ENCODE data around the gene ALG9. TPM values are rescaled to one million over a fixed set of nuclear protein-coding genes. Genes with fewer than 3 reads are reported as not detected.

Gene ALG9
- polyA plus RNA-seq, 1 donor (not counting 4 experiments of a cell fraction or from before 2014, with no cell fraction given) = 27.2 TPM

- H3K9me3 ChIP-seq (ENCODE audit: control insufficient read depth, low read depth, low read length) = no peaks in the 10 kb centered on the region
- dilution Hi-C loops (cut with MboI; ENCODE audit: extremely low pct_ligation_motif_present, low sequenced_read_pairs) = no loop called here
- H3K9ac ChIP-seq (ENCODE audit: control insufficient read depth, extremely low read depth, insufficient read depth, low read length) = no peak overlapping the region
- H3K79me2 ChIP-seq (ENCODE audit: control insufficient read depth, insufficient read depth, low read length) = no peaks in the 10 kb centered on the region
- no peaks in the 10 kb centered on the region for H3K36me3 ChIP-seq (ENCODE audit: control insufficient read depth in 2 of 2, extremely low read depth in 1 of 2, insufficient read depth in 2 of 2, low read length in 2 of 2)
- H3K27me3 ChIP-seq (ENCODE audit: control insufficient read depth, extremely low read depth, insufficient read depth, low read length) = no peaks in the 10 kb centered on the region
- FAIRE-seq (no peak), DNase-seq (ENCODE audit: low read depth, low spot score) (no peak)
- no peaks in the 10 kb centered on the region for H3K4me1 ChIP-seq (ENCODE audit: control insufficient read depth, extremely low read depth, insufficient read depth, low read length)
- no peak overlapping the region for H2AFZ ChIP-seq (ENCODE audit: control insufficient read depth, low read length)
- no peak overlapping the region for H3K27ac ChIP-seq (ENCODE audit: control insufficient read depth, insufficient read depth, low read length)
- no peak overlapping the region for H3K4me3 ChIP-seq (ENCODE audit: control insufficient read depth in 2 of 3, extremely low read depth in 1 of 3, insufficient read depth in 2 of 3, low read depth in 1 of 3, low read length in 3 of 3)
- H3K9me1 ChIP-seq (ENCODE audit: control insufficient read depth, extremely low read depth, insufficient read depth, low read length) = no peaks in the 10 kb centered on the region
- no peak overlapping the region for H3K4me2 ChIP-seq (ENCODE audit: control insufficient read depth, extremely low read depth, insufficient read depth, low read depth, low read length)
- no peaks in the 10 kb centered on the region for H4K20me1 ChIP-seq (ENCODE audit: control insufficient read depth, extremely low read depth, insufficient read depth, low read length)
- TF ChIP-seq EZH2 (IDR thresholded peaks at IDR 0.05; ENCODE audit: low read length) = no peak
- TF ChIP-seq CTCF (optimal IDR thresholded peaks at IDR 0.05 in 1 of 3, IDR thresholded peaks at IDR 0.05 in 1 of 3, conservative IDR thresholded peaks at IDR 0.05 in 1 of 3; ENCODE audit: extremely low read depth in 1 of 3, insufficient read depth in 2 of 3, low read length in 3 of 3) = no peak
Observed at GRCh38 chr11:111826322-111826950, 44.9 kb downstream of the ALG9 start.

GRCh38 chr11:111823629-111824028 lies 47.8 kb downstream of the ALG9 start:
- TF ChIP-seq EZH2 (IDR thresholded peaks at IDR 0.05; ENCODE audit: low read length) (no peak), CTCF (optimal IDR thresholded peaks at IDR 0.05 in 1 of 3, IDR thresholded peaks at IDR 0.05 in 1 of 3, conservative IDR thresholded peaks at IDR 0.05 in 1 of 3; ENCODE audit: extremely low read depth in 1 of 3, insufficient read depth in 2 of 3, low read length in 3 of 3) (no peak)
- H3K4me3 ChIP-seq (ENCODE audit: control insufficient read depth in 2 of 3, extremely low read depth in 1 of 3, insufficient read depth in 2 of 3, low read depth in 1 of 3, low read length in 3 of 3) = no peak overlapping the region
- dilution Hi-C loops (cut with MboI; ENCODE audit: extremely low pct_ligation_motif_present, low sequenced_read_pairs) = no loop called here
- no peak overlapping the region for H3K9ac ChIP-seq (ENCODE audit: control insufficient read depth, extremely low read depth, insufficient read depth, low read length)
- H2AFZ ChIP-seq (ENCODE audit: control insufficient read depth, low read length) = no peak overlapping the region
- H3K36me3 ChIP-seq (ENCODE audit: control insufficient read depth in 2 of 2, extremely low read depth in 1 of 2, insufficient read depth in 2 of 2, low read length in 2 of 2) = no peaks in the 10 kb centered on the region
- DNase-seq (ENCODE audit: low read depth, low spot score) (no peak), FAIRE-seq (no peak)
- no peaks in the 10 kb centered on the region for H4K20me1 ChIP-seq (ENCODE audit: control insufficient read depth, extremely low read depth, insufficient read depth, low read length)
- no peaks in the 10 kb centered on the region for H3K9me1 ChIP-seq (ENCODE audit: control insufficient read depth, extremely low read depth, insufficient read depth, low read length)
- H3K4me2 ChIP-seq (ENCODE audit: control insufficient read depth, extremely low read depth, insufficient read depth, low read depth, low read length) = no peak overlapping the region
- no peaks in the 10 kb centered on the region for H3K4me1 ChIP-seq (ENCODE audit: control insufficient read depth, extremely low read depth, insufficient read depth, low read length)
- no peaks in the 10 kb centered on the region for H3K79me2 ChIP-seq (ENCODE audit: control insufficient read depth, insufficient read depth, low read length)
- no peaks in the 10 kb centered on the region for H3K9me3 ChIP-seq (ENCODE audit: control insufficient read depth, low read depth, low read length)
- H3K27ac ChIP-seq (ENCODE audit: control insufficient read depth, insufficient read depth, low read length) = no peak overlapping the region
- H3K27me3 ChIP-seq (ENCODE audit: control insufficient read depth, extremely low read depth, insufficient read depth, low read length) = no peaks in the 10 kb centered on the region
